ENCODE data around the gene ATG16L2.

- no peak for TF ChIP-seq SUZ12 (IDR thresholded peaks at IDR 0.05; ENCODE audit: extremely low read depth, insufficient read depth, insufficient read length)
- TF ChIP-seq ZNF274 (IDR thresholded peaks at IDR 0.05; ENCODE audit: low read depth, low read length) = no peak
Observed at GRCh38 chr11:72784662-72785061, 29.5 kb upstream of the ATG16L2 start.
